H1 (cell line): ENCODE data around the gene RAP1GAP. TPM values are rescaled to one million over a fixed set of nuclear protein-coding genes. Genes with fewer than 3 reads are reported as not detected.

Experiments used
- ATF3 ChIP-seq: IDR thresholded peaks from 2 replicates; pipeline ENCODE4 v1.6.1; 2011; ENCODE audit warnings: low read depth, mild to moderate bottlenecking, low read length; ENCODE audit not compliant: insufficient read depth
- BACH1 ChIP-seq: IDR thresholded peaks from 2 replicates; pipeline ENCODE4 v1.6.1; 2012; ENCODE audit warnings: low read length, improper control_type of control experiment
- CBX5 ChIP-seq: fragments of 300-800, 300-1000 bp; sonication (generic); IDR thresholded peaks from 2 replicates; pipeline ENCODE4 v1.7.1; 2016; ENCODE audit warnings: antibody characterized with exemption, low read length, low read depth
- CHD1 ChIP-seq: IDR thresholded peaks from 2 replicates; pipeline ENCODE4 v1.6.1; 2012; ENCODE audit warnings: low read depth, low read length, improper control_type of control experiment
- CHD2 ChIP-seq: IDR thresholded peaks from 2 replicates; pipeline ENCODE4 v1.6.1; 2012; ENCODE audit warnings: low read length, improper control_type of control experiment
- CTCF ChIP-seq, 3 experiments: IDR thresholded peaks; 1 replicate in 2 of 3; 2 replicates in 1 of 3; pipeline versions ENCODE4 v1.5.1 to v1.6.1; 2011; ENCODE audit warnings: low read length in 3 of 3, mild to moderate bottlenecking in 3 of 3, inconsistent platforms in 2 of 3, low read depth in 1 of 3, moderate library complexity in 1 of 3; ENCODE audit not compliant: insufficient read depth in 1 of 3; ENCODE audit errors: control extremely low read depth in 1 of 3
- JUN ChIP-seq: IDR thresholded peaks from 2 replicates; pipeline ENCODE4 v1.6.1; 2011; ENCODE audit warnings: low read depth, mild to moderate bottlenecking, improper control_type of control experiment, low read length
- KDM4A ChIP-seq: IDR thresholded peaks from one replicate; pipeline ENCODE4 v1.7.1; 2012; ENCODE audit warnings: low read depth, mild to moderate bottlenecking, moderate library complexity, low read length, inconsistent platforms; ENCODE audit not compliant: severe bottlenecking
- RBBP5 ChIP-seq: IDR thresholded peaks from 2 replicates; pipeline ENCODE4 v1.7.1; 2012; ENCODE audit warnings: low read depth, mild to moderate bottlenecking, inconsistent platforms, low read length, moderate library complexity, borderline replicate concordance
- RXRA ChIP-seq: IDR thresholded peaks from 2 replicates; pipeline ENCODE4 v1.6.1; 2011; ENCODE audit warnings: low read depth, mild to moderate bottlenecking, low read length, moderate library complexity; ENCODE audit not compliant: insufficient read depth
- TAF1 ChIP-seq: IDR thresholded peaks from 2 replicates; pipeline ENCODE4 v1.6.1; 2011; ENCODE audit warnings: mild to moderate bottlenecking, low read depth, low read length
- polyA plus RNA-seq, 7 experiments: library from polyadenylated mRNA; depleted of rRNA in 3 of 7; stranded (reverse) in 5 of 7; unstranded in 2 of 7; fragments of >200 nt in 5 of 7; fragments of 200-250 nt in 2 of 7; gene quantifications; 1 replicate in 5 of 7; 2 replicates in 1 of 7; 4 replicates in 1 of 7; pipeline versions ENCODE4 v1.2.1 to v1.2.3, GENCODE V29; 2011 to 2013; ENCODE audit warnings: missing spikeins in 2 of 7, mixed read lengths in 2 of 7
- total RNA-seq: library from RNA; stranded (reverse); fragmentation: NEBNext Ultra II Directional; extraction: Animal tissue kit (Norgen Biotek cat#: 25700); gene quantifications from 2 replicates; pipeline ENCODE4 v1.2.1, GENCODE V29; 2021

RAP1GAP gene
- total and polyA plus RNA-seq, 2 of the 8 experiments (the other 6 are each of a cell fraction or from before 2014, with no cell fraction given), result 8.4 TPM

GRCh38 chr1:21607549-21608529, 61.3 kb downstream of the RAP1GAP start (continued):
- TF ChIP-seq CTCF (IDR thresholded peaks at IDR 0.05; ENCODE audit: control extremely low read depth in 1 of 3, insufficient read depth in 1 of 3, low read depth in 1 of 3, low read length in 3 of 3) (no peak), RBBP5 (no peak), KDM4A (peak; percentile 10), TAF1 (no peak), RXRA (no peak), JUN (no peak), BACH1 (no peak), ATF3 (no peak), CHD2 (no peak), CBX5 (no peak), CHD1 (no peak)
